K562 (cell line): ENCODE results near the gene HPD. TPM values are rescaled to one million over a fixed set of nuclear protein-coding genes. Genes with fewer than 3 reads are reported as not detected.
A peak's percentile ranks its signal among the peaks of the same experiment; 100 is the strongest.

ENCODE experiments used
- ATAC-seq: fragments of 200-7000 bp; cut with Tn5 transposase; 3 replicates; pipeline ENCODE4 v1.9.1; 2020; ENCODE audit warnings: moderate library complexity
- BruUV-seq: library from RNA; stranded (reverse); fragments of 400-500 nt; replicated peaks from 2 replicates; lab custom pipeline; 2021; lab: Mats Ljungman, UMichigan
- CTCF ChIA-PET: fragments of 300-600 bp; formaldehyde crosslinking; extraction: SDS; loops from one replicate; lab custom pipeline; 2021; ENCODE audit warnings: low intra/inter-chr PET ratio; lab: Yijun Ruan, JAX
- POLR2A ChIA-PET: fragments of 300-600, 350-650 bp; sonication (Branson Sonifier 250); formaldehyde crosslinking; extraction: SDS; loops from one replicate; lab custom pipeline; 2021; ENCODE audit warnings: antibody characterized with exemption, inconsistent platforms; lab: Yijun Ruan, JAX
- DNase-seq, 4 experiments: peaks; one replicate each; pipeline versions ENCODE4 v3.0.0 to v3.0.0-alpha.2; 2011 to 2018; ENCODE audit warnings: low spot score in 3 of 4, mixed read lengths in 3 of 4; ENCODE audit errors: extremely low read depth in 1 of 4
- FAIRE-seq: peaks from 2 replicates; lab custom pipeline; 2011; peaks lifted over from hg19 to GRCh38; lab: Jason Lieb, UNC
- H2AFZ ChIP-seq: 2 replicates; pipeline ENCODE4 v1.6.0; 2011; ENCODE audit warnings: low read depth, low read length, control low read depth, inconsistent platforms
- H3K27ac ChIP-seq: fragments of 200-600 bp; 3 replicates; pipeline ENCODE4 v1.8.0; 2011; ENCODE audit warnings: low read depth, mild to moderate bottlenecking, control low read depth, inconsistent platforms, low read length, moderate library complexity, mixed read lengths; ENCODE audit errors: extremely low read depth
- H3K27me3 ChIP-seq, 2 experiments: fragments of 300-600 bp in 1 of 2; 2 replicates in 1 of 2; 3 replicates in 1 of 2; pipeline versions ENCODE4 v1.6.0 to v1.8.0; 2011; ENCODE audit warnings: inconsistent platforms in 2 of 2, low read length in 2 of 2, mild to moderate bottlenecking in 1 of 2, mixed read lengths in 1 of 2, moderate library complexity in 1 of 2; ENCODE audit not compliant: control insufficient read depth in 2 of 2, insufficient read depth in 2 of 2
- H3K36me3 ChIP-seq: fragments of 300-600 bp; 3 replicates; pipeline ENCODE4 v1.8.0; 2011; ENCODE audit warnings: mild to moderate bottlenecking, low read length, inconsistent platforms; ENCODE audit not compliant: control insufficient read depth, insufficient read depth
- H3K4me1 ChIP-seq, 2 experiments: fragments of 200-600 bp in 1 of 2; replicated peaks in 1 of 2; 2 replicates in 1 of 2; 3 replicates in 1 of 2; pipeline versions ENCODE4 v1.5.1 to v1.8.0; 2011; ENCODE audit warnings: inconsistent platforms in 2 of 2, low read length in 2 of 2, mild to moderate bottlenecking in 1 of 2, mixed read lengths in 1 of 2, moderate library complexity in 1 of 2; ENCODE audit not compliant: control insufficient read depth in 2 of 2, insufficient read depth in 2 of 2
- H3K4me2 ChIP-seq: 2 replicates; pipeline ENCODE4 v1.6.1; 2011; ENCODE audit warnings: low read length, control low read depth, inconsistent platforms, mixed read lengths; ENCODE audit not compliant: insufficient read depth
- H3K4me3 ChIP-seq: fragments of 200-600 bp; sonication (generic), shearing (Covaris generic); 2 replicates; pipeline ENCODE4 v1.5.1; 2016; ENCODE audit warnings: control low read depth, inconsistent platforms
- H3K79me2 ChIP-seq: fragments of 200-600 bp; 3 replicates; pipeline ENCODE4 v1.8.0; 2011; ENCODE audit warnings: low read length, inconsistent platforms; ENCODE audit not compliant: control insufficient read depth, insufficient read depth
- H3K9ac ChIP-seq, 2 experiments: 2 replicates each; pipeline versions ENCODE4 v1.6.0 to v1.6.1; 2011; ENCODE audit warnings: low read depth in 2 of 2, low read length in 2 of 2, control low read depth in 1 of 2, inconsistent platforms in 1 of 2, mild to moderate bottlenecking in 1 of 2, mixed read lengths in 1 of 2; ENCODE audit not compliant: insufficient read depth in 1 of 2
- H3K9me1 ChIP-seq: one replicate; pipeline ENCODE4 v1.6.0; 2011; ENCODE audit warnings: inconsistent platforms, mild to moderate bottlenecking, low read length, moderate library complexity; ENCODE audit not compliant: control insufficient read depth, insufficient read depth
- H3K9me3 ChIP-seq: replicated peaks from 2 replicates; pipeline ENCODE4 v1.5.1; 2011; ENCODE audit warnings: low read depth, low read length, inconsistent platforms; ENCODE audit not compliant: control insufficient read depth, insufficient read depth
- H4K20me1 ChIP-seq: replicated peaks from 2 replicates; pipeline ENCODE4 v1.6.1; 2011; ENCODE audit warnings: low read length, inconsistent platforms, mixed read lengths; ENCODE audit not compliant: control insufficient read depth, insufficient read depth
- ESRRB ChIP-seq: fragments of 250-450 bp; sonication (Bioruptor Pico); IDR thresholded peaks from 2 replicates; pipeline ENCODE4 v1.5.0; 2020; ENCODE audit warnings: mild to moderate bottlenecking, moderate library complexity, borderline replicate concordance
- HNRNPL ChIP-seq: fragments of 200-400 bp; formaldehyde crosslinking; IDR thresholded peaks from 2 replicates; pipeline ENCODE4 v1.6.1; 2017; ENCODE audit warnings: low read depth, mild to moderate bottlenecking, low read length
- PCBP1 ChIP-seq: fragments of 200-400 bp; formaldehyde crosslinking; IDR thresholded peaks from 2 replicates; pipeline ENCODE4 v1.6.1; 2018; ENCODE audit warnings: mild to moderate bottlenecking, low read depth, low read length; ENCODE audit not compliant: poor library complexity, severe bottlenecking
- POLR2G ChIP-seq: fragments of 200-400 bp; formaldehyde crosslinking; IDR thresholded peaks from 2 replicates; pipeline ENCODE4 v1.6.1; 2017; ENCODE audit warnings: low read depth, mild to moderate bottlenecking, antibody characterized with exemption, low read length, moderate library complexity
- WGBS: fragments of 100-300 bp; shearing (Covaris generic); methylation state at CpG from one replicate; pipeline ENCODE4 v1.1.6; 2016; ENCODE audit warnings: low coverage, mixed read lengths; ENCODE audit not compliant: insufficient coverage; ENCODE audit errors: missing lambda C conversion rate; 5-methylcytosine and 5-hydroxymethylcytosine counted together
- in situ Hi-C: fragments of 300-500 bp; cut with MboI; formaldehyde crosslinking; loops from 4 replicates; pipeline ENCODE4 v1.15.0; 2018; ENCODE audit warnings: inconsistent platforms, mixed read lengths
- intact Hi-C: fragments of 100-400 bp; cut with micrococcal nuclease; formaldehyde crosslinking; loops from 2 replicates; pipeline ENCODE4 v1.14.2; 2022
- polyA plus RNA-seq, 8 experiments: library from polyadenylated mRNA; depleted of rRNA in 4 of 8; stranded (reverse) in 5 of 8; unstranded in 3 of 8; fragments of >200 nt; fragmentation: Nextera tagmentation in 2 of 8; fragmentation: Illumina TruSeq in 1 of 8; extraction: Ambion mirVana in 2 of 8; extraction: Trizol in 1 of 8; gene quantifications; 2 replicates each; pipeline versions ENCODE4 v1.2.1 to v1.2.3, GENCODE V29; 2011 to 2014; ENCODE audit warnings: inconsistent platforms in 1 of 8, missing spikeins in 1 of 8
- total RNA-seq, 7 experiments: library from RNA; depleted of rRNA in 6 of 7; stranded (reverse); fragments of >200 nt in 6 of 7; fragmentation: Illumina TruSeq in 2 of 7; extraction: Trizol in 2 of 7; gene quantifications; 2 replicates each; pipeline versions ENCODE4 v1.2.1 to v1.2.3, GENCODE V29; 2011 to 2021; ENCODE audit warnings: low replicate concordance in 1 of 7
- TF ChIP-seq, protein P1 (sequence below): fragments of 250-450 bp; sonication (Bioruptor Pico); IDR thresholded peaks from 2 replicates; pipeline ENCODE4 v1.8.0; 2021; ENCODE audit warnings: moderate library complexity, mild to moderate bottlenecking, inconsistent platforms

Gene HPD
- total and polyA plus RNA-seq, 9 of the 15 experiments (the other 6 are each of a cell fraction or from before 2014, with no cell fraction given): 0.06 to 0.29 (median 0.07) TPM; not detected in 4

DNA sequence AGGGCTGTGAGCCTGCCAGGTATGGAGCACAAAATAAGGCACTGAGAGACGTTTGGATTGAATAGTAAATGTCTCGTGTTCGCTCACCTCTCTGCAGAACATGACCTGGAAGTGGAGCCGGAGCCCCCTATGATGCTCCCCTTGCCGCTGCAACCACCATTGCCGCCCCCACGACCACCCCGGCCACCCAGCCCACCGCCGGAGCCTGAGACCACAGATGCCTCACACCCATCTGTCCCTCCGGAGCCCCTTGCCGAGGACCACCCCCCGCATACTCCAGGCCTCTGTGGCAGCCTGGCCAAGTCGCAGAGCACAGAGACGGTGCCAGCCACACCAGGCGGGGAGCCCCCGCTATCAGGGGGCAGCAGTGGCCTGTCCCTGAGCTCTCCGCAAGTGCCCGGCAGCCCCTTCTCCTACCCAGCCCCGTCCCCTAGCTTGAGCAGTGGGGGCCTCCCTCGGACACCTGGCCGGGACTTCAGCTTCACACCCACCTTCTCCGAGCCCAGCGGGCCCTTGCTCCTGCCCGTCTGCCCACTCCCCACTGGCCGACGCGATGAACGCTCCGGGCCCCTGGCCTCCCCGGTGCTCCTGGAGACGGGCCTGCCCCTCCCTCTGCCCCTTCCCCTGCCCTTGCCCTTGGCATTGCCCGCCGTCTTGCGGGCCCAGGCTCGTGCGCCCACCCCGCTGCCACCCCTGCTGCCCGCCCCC lies 36.1 kb downstream of the HPD start:
- CTCF ChIA-PET: interaction anchor here (1.7 kb wide), 1 partner anchor 66 kb away, joined by 5 read pairs; the partner anchor contains the start of gene PSMD9
- H3K9me1 ChIP-seq: no peaks in the 10 kb centered on the region
- H3K9me3 ChIP-seq: no peaks in the 10 kb centered on the region
- H3K36me3 ChIP-seq: peaks cover 79% of the 10 kb centered on the region
- H3K4me3 ChIP-seq: no peak overlapping the region
- in situ Hi-C loops (no loop called here), intact Hi-C loops (no loop called here)
- BruUV-seq: no TSS peak
- FAIRE-seq: no peak
- POLR2A ChIA-PET: interaction anchor here (0.6 to 1.0 kb wide), 6 partner anchors 11 to 80 kb away, joined by 3 to 4 read pairs (median 3); partner anchors contain the start of gene SETD1B
- 97% methylated on average over 25 of the region's 39 CpGs for WGBS
- H3K4me2 ChIP-seq: no peak overlapping the region
- H4K20me1 ChIP-seq: no peaks in the 10 kb centered on the region; the same call in 1 of the 2 replicates
- no peak overlapping the region for H3K9ac ChIP-seq
- no peak overlapping the region for H2AFZ ChIP-seq
- H3K4me1 ChIP-seq: peaks cover 0 to 16% of the 10 kb centered on the region in 2 experiments; a peak in 2 of 5 replicates
- no peaks in the 10 kb centered on the region for H3K27me3 ChIP-seq
- H3K27ac ChIP-seq: no peak overlapping the region
- TF ChIP-seq HNRNPL: peak; percentile 61; the same call in 1 of the 2 replicates
- TF ChIP-seq, protein P1, sequence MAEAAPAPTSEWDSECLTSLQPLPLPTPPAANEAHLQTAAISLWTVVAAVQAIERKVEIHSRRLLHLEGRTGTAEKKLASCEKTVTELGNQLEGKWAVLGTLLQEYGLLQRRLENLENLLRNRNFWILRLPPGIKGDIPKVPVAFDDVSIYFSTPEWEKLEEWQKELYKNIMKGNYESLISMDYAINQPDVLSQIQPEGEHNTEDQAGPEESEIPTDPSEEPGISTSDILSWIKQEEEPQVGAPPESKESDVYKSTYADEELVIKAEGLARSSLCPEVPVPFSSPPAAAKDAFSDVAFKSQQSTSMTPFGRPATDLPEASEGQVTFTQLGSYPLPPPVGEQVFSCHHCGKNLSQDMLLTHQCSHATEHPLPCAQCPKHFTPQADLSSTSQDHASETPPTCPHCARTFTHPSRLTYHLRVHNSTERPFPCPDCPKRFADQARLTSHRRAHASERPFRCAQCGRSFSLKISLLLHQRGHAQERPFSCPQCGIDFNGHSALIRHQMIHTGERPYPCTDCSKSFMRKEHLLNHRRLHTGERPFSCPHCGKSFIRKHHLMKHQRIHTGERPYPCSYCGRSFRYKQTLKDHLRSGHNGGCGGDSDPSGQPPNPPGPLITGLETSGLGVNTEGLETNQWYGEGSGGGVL: no peak
- TF ChIP-seq PCBP1: no peak
- no peak for TF ChIP-seq ESRRB
- peak; percentile 58; the same call in 1 of the 2 replicates for TF ChIP-seq POLR2G
- H3K79me2 ChIP-seq: no peaks in the 10 kb centered on the region
- no peak for ATAC-seq
- DNase-seq: no peak
